GM12891 (cell line): Measurements from ENCODE around the gene RPS6KA2.

Experiments used
- PAX5 ChIP-seq: IDR thresholded peaks from 2 replicates; pipeline ENCODE4 v1.6.1; 2011; ENCODE audit warnings: low read length, moderate library complexity, mild to moderate bottlenecking; ENCODE audit not compliant: insufficient read depth, severe bottlenecking
- POLR2A ChIP-seq: IDR thresholded peaks from 2 replicates; pipeline ENCODE4 v1.6.1; 2011; ENCODE audit warnings: low read depth, low read length, control low read depth
- POLR2AphosphoS5 ChIP-seq: IDR thresholded peaks from 2 replicates; pipeline ENCODE4 v1.6.1; 2011; ENCODE audit warnings: low read depth, low read length, control low read depth
- POU2F2 ChIP-seq: IDR thresholded peaks from 2 replicates; pipeline ENCODE4 v1.6.1; 2011; ENCODE audit warnings: low read depth, mild to moderate bottlenecking, control low read depth, low read length, moderate library complexity
- SPI1 ChIP-seq: IDR thresholded peaks from 2 replicates; pipeline ENCODE4 v1.6.1; 2011; ENCODE audit warnings: low read depth, low read length, control low read depth
- TAF1 ChIP-seq: IDR thresholded peaks from 2 replicates; pipeline ENCODE4 v1.6.1; 2011; ENCODE audit warnings: low read depth, low read length, control low read depth

GRCh38 chr6:166397849-166398248 is 229.2 kb downstream of the RPS6KA2 start:
- TF ChIP-seq TAF1 = no peak
- no peak for TF ChIP-seq POLR2AphosphoS5
- no peak for TF ChIP-seq POLR2A
- TF ChIP-seq SPI1 = no peak
- no peak for TF ChIP-seq POU2F2
- no peak for TF ChIP-seq PAX5
